Testis (tissue), 5 donors: ENCODE results near the gene SSX7. TPM values are rescaled to one million over a fixed set of nuclear protein-coding genes. Genes with fewer than 3 reads are reported as not detected.
"Not testable (repeated sequence)": the region's sequence is repeated elsewhere in the genome, so short reads cannot be mapped to it uniquely, and the experiment has no call there.

Experiments
- DNase-seq: peaks from one replicate; pipeline ENCODE4 v3.0.0-alpha.2; 2019
- H3K27ac ChIP-seq, 2 donors: fragments of 200-600 bp; sonication (generic); one replicate each; pipeline ENCODE4 v1.5.1; 2019
- H3K27me3 ChIP-seq: fragments of 200-600 bp; sonication (generic); one replicate; pipeline ENCODE4 v1.5.1; 2019
- H3K36me3 ChIP-seq: fragments of 200-600 bp; sonication (generic); one replicate; pipeline ENCODE4 v1.5.1; 2017; ENCODE audit warnings: low read depth; ENCODE audit errors: missing control alignments
- H3K4me1 ChIP-seq: fragments of 200-600 bp; sonication (generic); one replicate; pipeline ENCODE4 v1.5.1; 2019
- H3K4me3 ChIP-seq, 2 donors: fragments of 200-600 bp; sonication (generic); one replicate each; pipeline ENCODE4 v1.5.1; 2017 to 2019
- H3K9me3 ChIP-seq: fragments of 200-600 bp; sonication (generic); one replicate; pipeline ENCODE4 v1.5.1; 2017
- CTCF ChIP-seq, 3 experiments: fragments of 450-650 bp in 2 of 3; fragments of 200-600 bp in 1 of 3; sonication (generic) in 1 of 3; IDR thresholded peaks; one replicate each; pipeline ENCODE4 v1.5.1; 2016 to 2019; ENCODE audit warnings: antibody characterized with exemption in 3 of 3, mild to moderate bottlenecking in 2 of 3, moderate library complexity in 1 of 3
- POLR2A ChIP-seq: fragments of 450-650 bp; IDR thresholded peaks from one replicate; pipeline ENCODE4 v1.6.1; 2017; ENCODE audit warnings: antibody characterized with exemption, mild to moderate bottlenecking, moderate library complexity
- WGBS, 2 donors: methylation state at CpG; one replicate each; pipeline ENCODE4 v1.1.5; 2018; 5-methylcytosine and 5-hydroxymethylcytosine counted together
- intact Hi-C: fragments of 100-400 bp; cut with DNase I; formaldehyde crosslinking; loops from one replicate; pipeline ENCODE4 v1.15.1; 2023; ENCODE audit warnings: low total_unique reads
- long read RNA-seq, 2 donors: transcript quantifications; one replicate each; lab custom pipeline, GENCODE V29; 2026
- polyA plus RNA-seq: library from polyadenylated mRNA; stranded (reverse); fragments of 350-450 nt; fragmentation: Illumina TruSeq; extraction: RNeasy Lipid Tissue Mini Kit (QIAGEN cat#74804); gene quantifications from one replicate; pipeline ENCODE4 v1.2.3, GENCODE V29; 2014; ENCODE audit warnings: low read depth, low replicate concordance; ENCODE audit not compliant: insufficient read depth
- total RNA-seq, 2 donors: library from RNA; depleted of rRNA; stranded (reverse); fragments of >200 nt; gene quantifications; one replicate each; pipeline ENCODE4 v1.2.3, GENCODE V29; 2016

The SSX7 gene
- total RNA-seq (not detected), polyA plus RNA-seq (not detected)
- long read RNA-seq, donor 1 = 0 reads
- long read RNA-seq, donor 2 = 0 reads

- not testable (repeated sequence) for H3K4me3 ChIP-seq
These were observed at the start of gene SSX7 for GRCh38 chrX:52654800-52655199. Gene SSX7 (minus strand): TSS chrX:52654900. CDS start chrX:52653472, 1,428 bp downstream.

GRCh38 chrX:52692034-52692433 is 37.3 kb upstream of the SSX7 start:
- H3K4me1 ChIP-seq, H3K4me3 ChIP-seq, DNase-seq, intact Hi-C loops, H3K9me3 ChIP-seq, H3K27me3 ChIP-seq, H3K27ac ChIP-seq, H3K36me3 ChIP-seq: not testable (repeated sequence)
- 94% methylated on average over 2 of the region's 4 CpGs; no CpG with 5 or more reads in 1 of the 2 donors for WGBS, 2 donors

More at GRCh38 chrX:52654800-52655199, at the start of gene SSX7:
- H3K27me3 ChIP-seq, H3K27ac ChIP-seq, DNase-seq, H3K4me1 ChIP-seq, H3K9me3 ChIP-seq, H3K36me3 ChIP-seq, intact Hi-C loops: not testable (repeated sequence)
- 77 to 78% methylated on average over 7 to 9 of the region's 9 CpGs for WGBS, 2 donors

- H3K27ac ChIP-seq, intact Hi-C loops, H3K36me3 ChIP-seq, DNase-seq, H3K4me1 ChIP-seq, H3K4me3 ChIP-seq, H3K9me3 ChIP-seq, H3K27me3 ChIP-seq: not testable (repeated sequence)
- 65 to 100% methylated on average over 2 of the region's 2 CpGs for WGBS, 2 donors
These were observed 7.5 kb upstream of the SSX7 start for GRCh38 chrX:52662218-52662617.

- H3K9me3 ChIP-seq, H3K36me3 ChIP-seq, H3K4me3 ChIP-seq, H3K4me1 ChIP-seq, H3K27ac ChIP-seq, H3K27me3 ChIP-seq, intact Hi-C loops, DNase-seq: not testable (repeated sequence)
- 58 to 77% methylated on average over 8 of the region's 8 CpGs for WGBS, 2 donors
These were observed 775 bp upstream of the SSX7 start for GRCh38 chrX:52655475-52655874.

- H3K36me3 ChIP-seq, H3K9me3 ChIP-seq, H3K4me3 ChIP-seq, H3K27ac ChIP-seq, DNase-seq, intact Hi-C loops, H3K4me1 ChIP-seq, H3K27me3 ChIP-seq: not testable (repeated sequence)
- 41 to 66% methylated on average over 3 of the region's 3 CpGs for WGBS, 2 donors
These were observed 4.0 kb downstream of the SSX7 start for GRCh38 chrX:52650676-52651075.

- intact Hi-C loops, H3K27ac ChIP-seq, H3K9me3 ChIP-seq, H3K4me3 ChIP-seq, H3K27me3 ChIP-seq, H3K36me3 ChIP-seq, H3K4me1 ChIP-seq, DNase-seq: not testable (repeated sequence)
- WGBS, 2 donors = 90 to 93% methylated on average over 6 to 7 of the region's 7 CpGs
These were observed 5.7 kb downstream of the SSX7 start for GRCh38 chrX:52648956-52649355.

GRCh38 chrX:52628483-52628882 is 26.2 kb downstream of the SSX7 start:
- H3K4me1 ChIP-seq, H3K36me3 ChIP-seq, H3K9me3 ChIP-seq, H3K27ac ChIP-seq, H3K27me3 ChIP-seq, intact Hi-C loops, DNase-seq, H3K4me3 ChIP-seq: not testable (repeated sequence)
- 85 to 92% methylated on average over 3 of the region's 3 CpGs for WGBS, 2 donors

GRCh38 chrX:52620661-52621060 is 34.0 kb downstream of the SSX7 start:
- intact Hi-C loops, H3K36me3 ChIP-seq, H3K4me3 ChIP-seq, H3K27me3 ChIP-seq, H3K27ac ChIP-seq, H3K9me3 ChIP-seq, DNase-seq, H3K4me1 ChIP-seq: not testable (repeated sequence)
- 63 to 71% methylated on average over 6 to 8 of the region's 8 CpGs for WGBS, 2 donors

GRCh38 chrX:52608961-52609360 is 45.7 kb downstream of the SSX7 start:
- intact Hi-C loops = no loop called here
- H3K4me3 ChIP-seq = no peak overlapping the region
- no peak for DNase-seq
- no peak for TF ChIP-seq CTCF (IDR thresholded peaks at IDR 0.05)
- no peak for TF ChIP-seq POLR2A
- no peaks in the 10 kb centered on the region for H3K4me1 ChIP-seq
- WGBS, 2 donors = 50 to 56% methylated on average over 1 of the region's 1 CpG
- no peak overlapping the region for H3K27ac ChIP-seq
- H3K9me3 ChIP-seq = no peaks in the 10 kb centered on the region
- no peaks in the 10 kb centered on the region for H3K36me3 ChIP-seq
- no peaks in the 10 kb centered on the region for H3K27me3 ChIP-seq

- H3K36me3 ChIP-seq, H3K4me3 ChIP-seq, H3K4me1 ChIP-seq, H3K9me3 ChIP-seq, intact Hi-C loops, H3K27me3 ChIP-seq, H3K27ac ChIP-seq, DNase-seq: not testable (repeated sequence)
- 80 to 84% methylated on average over 1 to 8 of the region's 8 CpGs for WGBS, 2 donors
These were observed 51.5 kb downstream of the SSX7 start for GRCh38 chrX:52603151-52603550.
